ENCODE measurements around the gene S100A9.
"Not testable (repeated sequence)": the region's sequence is repeated elsewhere in the genome, so short reads cannot be mapped to it uniquely, and the experiment has no call there.

The S100A9 gene

GRCh38 chr1:153390938-153391710 lies 33.5 kb downstream of the S100A9 start, which contains the start of gene S100A8:
Gene S100A8, minus strand, starts transcription at chr1:153391073. Its CDS starts 538 bp downstream, at chr1:153390535.
- peak; percentile 64 for DNase-seq

- no peak for DNase-seq
Measured at GRCh38 chr1:153392258-153392657, 34.6 kb downstream of the S100A9 start.

DNA sequence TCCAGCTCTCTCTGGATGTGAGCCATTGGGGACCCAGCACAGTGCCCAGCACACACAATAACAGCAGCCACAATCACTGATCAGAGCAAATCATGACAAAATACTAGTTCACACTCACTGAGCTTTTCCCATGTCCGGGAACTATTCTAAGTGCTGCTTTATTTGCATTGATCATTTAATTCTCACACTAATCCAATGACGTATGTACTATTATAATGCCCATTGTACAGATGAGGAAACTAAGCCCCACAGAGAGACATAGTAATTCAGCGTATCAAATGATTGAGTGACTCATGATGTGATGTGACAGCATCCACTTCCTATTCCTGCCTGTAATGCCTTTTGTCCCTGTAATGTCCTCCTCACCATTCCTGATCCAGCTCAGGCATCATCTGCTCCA lies 35.2 kb downstream of the S100A9 start:
- no peak for DNase-seq

DNA sequence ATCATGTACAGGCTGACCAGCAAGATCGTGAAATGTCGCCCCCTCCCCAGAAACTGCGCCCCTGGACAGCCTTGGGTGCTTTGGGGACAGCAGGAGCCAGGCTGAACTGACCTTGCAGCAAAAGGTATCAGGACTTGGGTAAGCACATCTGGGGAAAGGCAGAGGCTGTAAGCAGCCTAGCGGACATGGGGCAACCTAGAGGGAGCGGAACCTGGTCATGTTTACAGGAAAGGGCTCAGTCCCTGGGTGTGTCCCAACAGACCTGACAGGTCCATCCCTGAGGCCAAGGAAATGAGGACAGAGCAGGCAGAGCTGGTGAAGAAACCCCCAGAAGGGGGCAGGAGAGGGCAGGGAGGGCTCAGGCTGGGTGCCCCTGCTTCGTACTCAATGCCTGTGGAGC lies 36.3 kb downstream of the S100A9 start:
- DNase-seq, result no peak

DNA sequence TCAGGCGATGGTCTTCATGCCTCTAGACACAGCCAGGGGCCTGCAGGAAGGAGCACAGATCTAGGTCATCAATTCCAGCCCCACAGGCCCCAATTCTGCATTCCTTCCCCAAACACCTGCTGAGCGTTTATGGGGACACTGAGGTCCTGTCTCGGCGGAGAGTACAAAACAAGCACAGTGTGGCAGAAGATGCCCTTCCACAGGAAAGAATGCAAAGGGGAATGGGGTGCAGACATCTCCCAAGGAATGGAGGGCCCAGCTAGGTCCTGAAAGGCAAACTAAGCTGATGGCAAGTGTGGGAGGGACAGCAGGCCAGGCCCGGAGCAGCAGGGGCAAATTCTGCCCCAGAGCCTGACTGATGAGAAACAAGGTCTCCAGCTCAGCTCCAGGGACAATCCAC lies 36.7 kb downstream of the S100A9 start:
- no peak for DNase-seq

- no peak for DNase-seq
Measured at GRCh38 chr1:153395136-153395685, 37.6 kb downstream of the S100A9 start.

- no peak for DNase-seq
Measured at GRCh38 chr1:153395776-153396175, 38.1 kb downstream of the S100A9 start.

DNA sequence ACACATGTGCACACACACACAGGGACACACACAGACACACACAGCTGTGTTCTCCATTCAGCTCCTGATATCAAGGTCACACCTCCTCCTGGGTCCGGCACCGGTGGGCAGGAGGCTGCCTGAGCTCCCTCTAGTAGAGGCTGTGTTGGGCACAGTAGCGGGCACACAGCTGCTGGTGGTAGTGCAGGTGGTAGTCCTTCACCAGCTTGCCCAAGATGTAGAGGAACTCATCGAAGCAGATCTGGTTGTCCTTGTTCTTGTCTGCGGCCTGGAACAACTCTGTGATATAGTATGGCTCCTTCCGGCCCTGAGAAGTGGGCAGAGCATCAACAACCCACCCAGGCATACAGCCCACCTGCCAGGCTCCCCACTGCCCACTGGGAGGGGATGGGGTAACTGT lies 38.8 kb downstream of the S100A9 start:
- no peak for DNase-seq

- DNase-seq, result no peak
Measured at GRCh38 chr1:153397051-153397923, 39.6 kb downstream of the S100A9 start.

- DNase-seq, result no peak
Measured at GRCh38 chr1:153397924-153398651, 40.4 kb downstream of the S100A9 start.

- no peak for DNase-seq
Measured at GRCh38 chr1:153399401-153400055, 41.9 kb downstream of the S100A9 start.

- DNase-seq, result peak; percentile 22
Measured at GRCh38 chr1:153400244-153400643, 42.6 kb downstream of the S100A9 start.

GRCh38 chr1:153401461-153401860 lies 43.8 kb downstream of the S100A9 start:
- DNase-seq, result no peak

DNA sequence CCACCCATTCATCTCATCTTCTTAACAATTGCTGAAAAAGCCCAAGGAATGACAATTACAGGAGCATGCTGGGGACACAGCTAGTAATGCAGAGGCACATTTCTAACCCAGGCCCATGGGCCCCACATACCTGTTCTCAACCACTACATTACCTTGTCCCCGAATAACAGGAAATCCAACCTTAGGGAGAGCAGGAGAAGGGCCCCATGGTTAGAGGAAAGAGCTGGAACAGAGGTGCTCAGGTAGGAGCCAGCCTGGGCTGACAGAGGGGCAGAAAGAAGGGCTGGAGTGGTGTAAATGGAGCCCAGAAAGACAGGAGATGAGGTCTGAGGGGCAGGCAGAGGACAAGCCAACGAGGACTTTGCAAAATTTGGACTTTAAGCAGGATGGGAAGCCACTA lies 44.6 kb downstream of the S100A9 start:
- DNase-seq, result no peak

DNA sequence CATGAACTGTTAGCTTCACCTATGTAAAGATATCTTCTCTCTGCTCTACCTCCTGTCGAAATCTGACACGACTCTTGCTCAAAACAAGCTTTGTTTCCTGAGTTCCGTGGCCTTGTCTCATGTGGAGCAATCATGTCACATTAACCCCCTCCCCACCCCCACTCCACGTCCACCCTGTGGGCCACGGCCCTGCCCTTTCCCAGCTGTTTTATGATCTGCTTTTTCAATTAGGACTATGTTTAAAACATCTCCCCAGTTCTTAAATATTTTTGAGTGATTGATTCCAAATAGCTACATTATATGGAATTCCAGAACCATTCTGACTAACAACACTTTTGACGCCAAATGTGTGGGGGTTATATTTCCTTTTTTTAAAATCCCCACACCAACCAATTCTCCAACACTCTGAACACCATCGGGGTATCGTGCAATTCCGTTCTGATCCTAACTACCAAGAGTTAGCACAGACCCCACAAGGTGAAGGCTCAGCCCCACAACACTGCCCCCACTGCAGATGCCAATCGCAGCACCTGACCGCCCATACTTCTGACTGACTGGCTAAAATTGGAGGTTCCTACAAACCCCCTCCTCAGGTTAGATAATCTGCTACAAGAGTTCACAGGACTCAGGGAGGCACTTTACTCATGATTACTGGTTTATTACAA lies 45.9 kb downstream of the S100A9 start:
- DNase-seq, result no peak

- no peak for DNase-seq
Measured at GRCh38 chr1:153404086-153404635, 46.5 kb downstream of the S100A9 start.

- peak; percentile 63 for DNase-seq
Measured at GRCh38 chr1:153404768-153405167, 47.1 kb downstream of the S100A9 start.

DNA sequence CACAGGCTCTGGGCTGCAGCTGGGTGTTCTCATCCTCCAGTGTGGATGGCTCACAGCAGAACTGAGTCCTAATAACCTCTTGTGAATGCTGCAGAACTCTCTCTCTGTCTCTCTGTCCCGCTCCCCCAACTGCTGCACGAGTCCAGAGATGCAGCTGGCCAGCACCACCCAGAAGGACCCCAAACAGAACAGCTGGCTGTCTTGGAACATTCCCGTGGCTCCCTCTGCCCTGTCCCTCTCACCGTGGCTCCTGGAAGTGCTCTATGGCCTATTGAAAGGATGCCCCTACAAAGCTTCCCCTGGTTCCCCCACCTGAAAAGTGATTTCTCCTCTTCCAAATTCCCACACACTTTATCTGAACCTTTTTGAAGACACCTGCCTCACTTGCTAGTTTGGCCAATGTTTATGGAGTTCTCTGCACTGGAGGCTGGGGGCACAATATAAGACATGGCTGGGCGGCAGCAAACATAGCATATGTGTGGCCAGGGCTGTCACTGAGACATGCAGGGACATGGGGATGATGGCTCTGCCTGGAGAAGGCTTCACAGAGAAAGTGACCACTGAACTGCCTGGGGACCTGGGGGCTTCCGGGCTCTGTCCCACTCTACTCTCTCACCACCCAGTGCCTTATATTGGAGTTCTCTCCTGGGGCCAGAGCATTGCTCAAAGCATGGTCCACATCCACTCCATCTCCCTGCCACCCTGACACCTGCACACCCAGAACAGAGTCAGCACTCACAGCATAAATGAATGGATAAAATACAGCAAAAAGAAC lies 48.4 kb downstream of the S100A9 start:
- DNase-seq, result not testable (repeated sequence)

DNA sequence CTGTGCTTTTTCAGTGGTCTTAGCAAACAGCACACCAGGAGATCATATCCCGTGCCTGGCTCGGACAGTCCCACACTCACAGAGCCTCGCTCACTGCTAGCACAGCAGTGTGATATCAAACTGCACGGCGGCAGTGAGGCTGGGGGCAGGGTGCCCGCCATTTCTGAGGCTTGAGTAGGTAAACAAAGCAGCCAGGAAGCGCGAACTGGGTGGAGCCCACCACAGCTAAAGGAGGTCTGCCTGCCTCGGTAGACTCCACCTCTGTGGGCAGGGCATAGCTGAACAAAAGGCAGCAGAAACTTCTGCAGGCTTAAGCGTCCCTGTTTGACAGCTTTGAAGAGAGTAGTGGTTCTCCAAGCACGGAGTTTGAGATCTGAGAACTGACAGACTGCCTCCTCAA lies 49.6 kb downstream of the S100A9 start:
- DNase-seq, result not testable (repeated sequence)

Data from RPMI8226 (cell line).